ENCODE measurements around the gene SYNM. TPM values are rescaled to one million over a fixed set of nuclear protein-coding genes. Genes with fewer than 3 reads are reported as not detected.

SYNM gene
- total and polyA plus RNA-seq, 8 donors, result 2.0 to 4.5 (median 3.3) TPM

DNA sequence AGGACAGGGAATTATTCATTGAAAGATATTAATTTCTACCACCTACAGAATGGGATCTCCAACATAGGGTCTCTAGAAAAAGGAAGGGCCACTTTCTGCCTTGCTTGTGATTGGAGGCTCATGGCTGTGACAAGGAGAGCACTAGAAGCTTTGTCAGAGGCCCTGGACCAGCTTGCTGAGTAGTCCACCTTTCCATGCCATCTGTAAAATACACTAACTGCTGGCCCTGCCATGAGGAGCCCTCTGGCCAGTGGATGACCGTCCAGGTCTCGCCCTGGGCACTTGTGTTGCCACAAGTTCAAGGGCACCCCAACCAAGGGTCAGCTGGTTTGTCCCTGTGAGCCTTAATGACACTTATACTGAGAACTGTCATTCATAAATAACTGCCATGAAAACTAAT is 1.6 kb upstream of the SYNM start:
- H3K4me1 ChIP-seq, result no peaks in the 10 kb centered on the region
- intact Hi-C loops (cut with DNase I), result loop anchor here in 1 of 3 donors (5.0 kb wide), 1 partner anchor 109 kb away; no protein-coding TSS in a partner anchor
- ATAC-seq (no peak), FAIRE-seq (no peak), DNase-seq (no peak)
- no peaks in the 10 kb centered on the region for H3K36me3 ChIP-seq
- TF ChIP-seq, protein P1, sequence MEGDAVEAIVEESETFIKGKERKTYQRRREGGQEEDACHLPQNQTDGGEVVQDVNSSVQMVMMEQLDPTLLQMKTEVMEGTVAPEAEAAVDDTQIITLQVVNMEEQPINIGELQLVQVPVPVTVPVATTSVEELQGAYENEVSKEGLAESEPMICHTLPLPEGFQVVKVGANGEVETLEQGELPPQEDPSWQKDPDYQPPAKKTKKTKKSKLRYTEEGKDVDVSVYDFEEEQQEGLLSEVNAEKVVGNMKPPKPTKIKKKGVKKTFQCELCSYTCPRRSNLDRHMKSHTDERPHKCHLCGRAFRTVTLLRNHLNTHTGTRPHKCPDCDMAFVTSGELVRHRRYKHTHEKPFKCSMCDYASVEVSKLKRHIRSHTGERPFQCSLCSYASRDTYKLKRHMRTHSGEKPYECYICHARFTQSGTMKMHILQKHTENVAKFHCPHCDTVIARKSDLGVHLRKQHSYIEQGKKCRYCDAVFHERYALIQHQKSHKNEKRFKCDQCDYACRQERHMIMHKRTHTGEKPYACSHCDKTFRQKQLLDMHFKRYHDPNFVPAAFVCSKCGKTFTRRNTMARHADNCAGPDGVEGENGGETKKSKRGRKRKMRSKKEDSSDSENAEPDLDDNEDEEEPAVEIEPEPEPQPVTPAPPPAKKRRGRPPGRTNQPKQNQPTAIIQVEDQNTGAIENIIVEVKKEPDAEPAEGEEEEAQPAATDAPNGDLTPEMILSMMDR (IDR thresholded peaks at IDR 0.05), result no peak
- H3K9me3 ChIP-seq, result no peaks in the 10 kb centered on the region
- no peak overlapping the region for H3K4me3 ChIP-seq
- 88 to 91% methylated on average over 2 of the region's 2 CpGs for WGBS, 2 donors
- H3K27ac ChIP-seq, result no peak overlapping the region
- no peaks in the 10 kb centered on the region for H3K27me3 ChIP-seq

DNA sequence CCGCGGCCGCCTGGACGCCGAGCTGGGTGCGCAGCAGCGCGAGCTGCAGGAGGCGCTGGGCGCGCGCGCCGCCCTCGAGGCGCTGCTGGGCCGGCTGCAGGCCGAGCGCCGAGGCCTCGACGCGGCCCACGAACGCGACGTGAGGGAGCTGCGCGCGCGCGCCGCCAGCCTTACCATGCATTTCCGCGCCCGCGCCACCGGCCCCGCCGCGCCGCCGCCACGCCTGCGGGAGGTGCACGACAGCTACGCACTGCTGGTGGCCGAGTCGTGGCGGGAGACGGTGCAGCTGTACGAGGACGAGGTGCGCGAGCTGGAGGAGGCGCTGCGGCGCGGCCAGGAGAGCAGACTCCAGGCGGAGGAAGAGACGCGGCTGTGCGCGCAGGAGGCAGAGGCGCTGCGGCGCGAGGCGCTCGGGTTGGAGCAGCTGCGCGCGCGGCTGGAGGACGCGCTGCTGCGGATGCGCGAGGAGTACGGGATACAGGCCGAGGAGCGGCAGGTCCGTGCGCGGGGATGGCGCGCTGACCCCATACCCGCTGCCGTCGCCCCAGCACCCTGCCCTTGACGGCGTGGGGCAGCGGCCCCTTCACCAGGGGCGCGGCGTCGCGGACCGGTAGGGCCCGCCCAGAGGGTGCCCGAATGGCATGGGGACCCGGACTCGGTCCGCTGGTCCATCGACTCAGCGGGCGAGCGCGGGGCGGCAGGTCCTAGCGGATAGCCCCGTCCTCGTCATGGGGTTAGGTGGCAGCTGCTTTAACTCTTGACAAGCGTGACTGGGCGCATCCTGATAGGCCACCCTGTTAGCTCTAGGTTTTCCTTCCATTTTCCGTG is 848 bp downstream of the SYNM start:
- Histone ChIP-seq H3K4me1 (no peaks in the 10 kb centered on the region), H3K27me3 (no peaks in the 10 kb centered on the region), H3K36me3 (no peaks in the 10 kb centered on the region), H3K4me3 (peak overlapping the region; percentile 31 to 58 (median 36)), H3K27ac (peak overlapping the region in 1 of 4 donors; percentile 28), H3K9me3 (no peaks in the 10 kb centered on the region)
- ATAC-seq (peak; percentile 27 to 47 (median 40)), DNase-seq (peak; percentile 34 to 84 (median 51)), FAIRE-seq (no peak)
- 1 to 2% methylated on average over 54 to 116 of the region's 116 CpGs for WGBS, 2 donors
- intact Hi-C loops (cut with DNase I), result no loop called here
- TF ChIP-seq, protein P1 (IDR thresholded peaks at IDR 0.05), result no peak

DNA sequence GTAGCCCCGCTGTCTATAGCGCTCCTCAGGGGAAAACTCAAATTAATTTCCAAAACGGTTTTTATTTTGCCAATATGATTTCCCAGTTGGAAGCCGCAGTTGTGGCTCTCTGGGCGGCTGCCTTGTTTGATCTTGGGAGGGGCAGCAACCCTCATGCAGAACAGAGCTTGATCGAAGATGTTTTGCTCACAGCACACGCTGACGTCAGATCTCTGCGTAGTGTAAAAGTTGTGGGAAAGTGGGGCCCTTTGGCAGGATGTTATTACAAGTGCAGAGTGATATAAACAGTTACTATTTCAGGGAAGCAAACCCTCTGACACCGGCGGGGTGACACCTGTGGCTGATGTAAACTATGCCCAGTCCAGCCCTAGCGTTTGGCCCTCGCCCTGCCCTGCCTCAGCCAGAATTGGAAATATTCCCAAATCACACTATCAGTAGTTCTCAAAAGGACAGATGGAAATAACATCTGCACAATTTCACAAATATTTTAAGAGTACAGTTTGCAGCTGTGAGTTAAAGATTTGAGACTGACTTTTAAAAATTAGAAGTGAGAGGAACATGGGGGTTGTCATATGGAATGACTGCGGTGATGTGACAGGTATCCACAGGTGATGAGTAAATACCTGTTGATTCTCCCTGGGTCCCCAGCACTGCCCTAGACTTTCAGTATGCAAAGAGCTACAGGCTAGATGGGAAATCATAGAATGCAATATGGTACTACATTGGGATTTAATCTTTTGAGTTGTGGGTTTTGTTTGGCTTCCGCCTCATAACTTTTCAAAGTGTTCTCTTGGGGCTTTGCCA is 1.7 kb downstream of the SYNM start:
- WGBS, 2 donors, result 30 to 33% methylated on average over 15 of the region's 15 CpGs
- ATAC-seq (peak; percentile 33 to 64 (median 52)), DNase-seq (peak in 4 of 6 donors; percentile 46 to 72 (median 68)), FAIRE-seq (no peak)
- Histone ChIP-seq H3K27ac (peak overlapping the region in 1 of 4 donors; percentile 13), H3K36me3 (no peaks in the 10 kb centered on the region), H3K27me3 (no peaks in the 10 kb centered on the region), H3K4me1 (no peaks in the 10 kb centered on the region), H3K9me3 (no peaks in the 10 kb centered on the region), H3K4me3 (peak overlapping the region in 3 of 4 donors; percentile 34 to 58 (median 39))
- TF ChIP-seq, protein P1 (IDR thresholded peaks at IDR 0.05), result no peak
- intact Hi-C loops (cut with DNase I), result no loop called here

DNA sequence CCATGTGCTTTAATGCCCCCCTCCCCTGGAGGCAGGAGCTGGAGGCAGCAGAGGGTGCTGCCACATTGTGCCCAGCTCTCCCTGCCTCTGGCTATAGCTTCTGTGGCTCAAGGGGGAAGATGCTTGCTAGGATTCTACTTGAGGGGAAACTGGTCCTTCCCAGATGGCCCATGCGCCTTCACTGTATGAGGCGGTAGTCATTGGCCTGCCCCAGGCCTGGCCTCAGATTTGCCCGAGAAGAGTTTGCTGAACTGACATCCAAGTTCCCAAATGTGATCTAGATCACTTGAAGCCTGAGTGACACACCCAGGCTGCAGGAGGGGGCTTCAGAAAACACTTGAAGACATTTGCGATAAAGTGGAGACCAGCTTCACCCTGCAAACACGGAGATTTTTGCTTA is 4.1 kb downstream of the SYNM start:
- Histone ChIP-seq H3K4me1 (no peaks in the 10 kb centered on the region), H3K27me3 (no peaks in the 10 kb centered on the region), H3K27ac (no peak overlapping the region), H3K4me3 (no peak overlapping the region), H3K36me3 (no peaks in the 10 kb centered on the region), H3K9me3 (no peaks in the 10 kb centered on the region)
- no peak for DNase-seq
- FAIRE-seq, result no peak
- intact Hi-C loops (cut with DNase I), result no loop called here
- ATAC-seq, result no peak
- 92 to 98% methylated on average over 5 of the region's 5 CpGs for WGBS, 2 donors
- TF ChIP-seq, protein P1 (IDR thresholded peaks at IDR 0.05), result no peak
